BJ (cell line): ENCODE measurements around the gene PIWIL1. TPM values are rescaled to one million over a fixed set of nuclear protein-coding genes. Genes with fewer than 3 reads are reported as not detected.

ENCODE experiments used
- CTCF ChIA-PET: fragments of 350-600 bp; formaldehyde crosslinking; extraction: SDS; loops from one replicate; lab custom pipeline; 2021; ENCODE audit warnings: antibody characterized with exemption, inconsistent platforms; lab: Yijun Ruan, JAX
- POLR2A ChIA-PET: fragments of 300-600 bp; sonication (Branson Sonifier 250); formaldehyde crosslinking; extraction: SDS; loops from one replicate; lab custom pipeline; 2021; ENCODE audit warnings: antibody characterized with exemption; lab: Charles Lee
- DNase-seq: peaks from one replicate; pipeline ENCODE4 v3.0.0-alpha.2; 2011; ENCODE audit warnings: low read depth
- H3K27me3 ChIP-seq: 2 replicates; pipeline ENCODE4 v1.6.0; 2011; ENCODE audit warnings: low read length; ENCODE audit not compliant: control insufficient read depth, insufficient read depth
- H3K36me3 ChIP-seq: 2 replicates; pipeline ENCODE4 v1.5.1; 2011; ENCODE audit warnings: low read length; ENCODE audit not compliant: control insufficient read depth, insufficient read depth
- H3K4me3 ChIP-seq: 2 replicates; pipeline ENCODE4 v1.5.1; 2011; ENCODE audit warnings: low read depth, mild to moderate bottlenecking, control low read depth, low read length
- polyA plus RNA-seq: library from polyadenylated mRNA; depleted of rRNA; stranded (reverse); fragments of >200 nt; gene quantifications from 2 replicates; pipeline ENCODE4 v1.2.3, GENCODE V29; 2011; rRNA removed
- TF ChIP-seq, protein P1 (sequence below): IDR thresholded peaks from 2 replicates; pipeline ENCODE4 v1.5.1; 2011; ENCODE audit warnings: low read depth, mild to moderate bottlenecking, control low read depth, inconsistent platforms, low read length, moderate library complexity; ENCODE audit not compliant: insufficient read depth

The PIWIL1 gene
- polyA plus RNA-seq, 1 experiment: not detected

GRCh38 chr12:130420071-130420470, 82.4 kb downstream of the PIWIL1 start:
- H3K36me3 ChIP-seq: no peaks in the 10 kb centered on the region
- CTCF ChIA-PET: no interaction called here
- TF ChIP-seq, protein P1, sequence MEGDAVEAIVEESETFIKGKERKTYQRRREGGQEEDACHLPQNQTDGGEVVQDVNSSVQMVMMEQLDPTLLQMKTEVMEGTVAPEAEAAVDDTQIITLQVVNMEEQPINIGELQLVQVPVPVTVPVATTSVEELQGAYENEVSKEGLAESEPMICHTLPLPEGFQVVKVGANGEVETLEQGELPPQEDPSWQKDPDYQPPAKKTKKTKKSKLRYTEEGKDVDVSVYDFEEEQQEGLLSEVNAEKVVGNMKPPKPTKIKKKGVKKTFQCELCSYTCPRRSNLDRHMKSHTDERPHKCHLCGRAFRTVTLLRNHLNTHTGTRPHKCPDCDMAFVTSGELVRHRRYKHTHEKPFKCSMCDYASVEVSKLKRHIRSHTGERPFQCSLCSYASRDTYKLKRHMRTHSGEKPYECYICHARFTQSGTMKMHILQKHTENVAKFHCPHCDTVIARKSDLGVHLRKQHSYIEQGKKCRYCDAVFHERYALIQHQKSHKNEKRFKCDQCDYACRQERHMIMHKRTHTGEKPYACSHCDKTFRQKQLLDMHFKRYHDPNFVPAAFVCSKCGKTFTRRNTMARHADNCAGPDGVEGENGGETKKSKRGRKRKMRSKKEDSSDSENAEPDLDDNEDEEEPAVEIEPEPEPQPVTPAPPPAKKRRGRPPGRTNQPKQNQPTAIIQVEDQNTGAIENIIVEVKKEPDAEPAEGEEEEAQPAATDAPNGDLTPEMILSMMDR: no peak
- H3K27me3 ChIP-seq: no peaks in the 10 kb centered on the region
- DNase-seq: no peak
- no peak overlapping the region for H3K4me3 ChIP-seq
- POLR2A ChIA-PET: no interaction called here

DNA sequence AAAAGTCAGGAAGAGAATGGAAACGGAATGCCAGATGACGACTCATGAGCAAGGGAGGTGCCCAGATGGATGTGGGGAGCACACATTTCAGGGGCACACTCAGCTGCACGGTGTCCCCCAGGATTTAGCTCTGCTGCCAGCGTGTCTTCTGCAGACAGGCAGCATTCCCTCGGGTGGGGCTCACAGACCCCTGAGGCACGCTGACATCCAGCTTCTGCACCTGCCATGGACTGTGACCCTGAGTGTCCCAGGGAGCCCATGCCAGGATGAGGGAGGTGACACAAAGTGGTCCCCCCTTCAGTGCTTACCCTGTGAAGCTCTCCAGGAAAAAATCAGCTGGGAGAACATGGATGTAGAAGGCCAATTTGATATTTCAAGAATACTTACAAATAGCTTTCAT, 84.2 kb downstream of the PIWIL1 start:
- TF ChIP-seq, protein P1: no peak
- Histone ChIP-seq H3K4me3 (no peak overlapping the region), H3K27me3 (no peaks in the 10 kb centered on the region), H3K36me3 (no peaks in the 10 kb centered on the region)
- ChIA-PET POLR2A (no interaction called here), CTCF (interaction anchor here (0.8 kb wide), 1 partner anchor 167 kb away, joined by 3 read pairs; no protein-coding TSS in a partner anchor)
- DNase-seq: no peak

Other genes starting within 250 kb of the PIWIL1 start
- not detected in 2 replicates for gene FZD10, start 175.4 kb upstream of the PIWIL1 start, polyA plus RNA-seq